Lung (tissue), 12 donors: Measurements from ENCODE around the gene ZNF75A. TPM values are rescaled to one million over a fixed set of nuclear protein-coding genes. Genes with fewer than 3 reads are reported as not detected.

Experiments used
- ATAC-seq: fragments of 200-7000 bp; cut with Tn5 transposase; one replicate; pipeline ENCODE4 v1.9.1; 2020; ENCODE audit warnings: moderate number of reproducible peaks; ENCODE audit not compliant: insufficient read depth, low FRiP score
- DNase-seq, 3 donors: peaks; one replicate each; pipeline ENCODE4 v3.0.0-alpha.2; 2013 to 2017
- H3K27ac ChIP-seq, 2 donors: one replicate each; pipeline ENCODE4 v1.5.1; 2013; ENCODE audit warnings: mild to moderate bottlenecking in 2 of 2, moderate library complexity in 2 of 2, control low read depth in 1 of 2, inconsistent platforms in 1 of 2, low read depth in 1 of 2, low read length in 1 of 2
- H3K27me3 ChIP-seq, 3 donors: one replicate each; pipeline ENCODE4 v1.5.1; 2013; ENCODE audit warnings: low read length in 2 of 3; ENCODE audit not compliant: control insufficient read depth in 3 of 3, insufficient read depth in 3 of 3
- H3K36me3 ChIP-seq, 4 donors: one replicate each; pipeline ENCODE4 v1.5.1; 2013; ENCODE audit warnings: low read length in 4 of 4, mild to moderate bottlenecking in 1 of 4, moderate library complexity in 1 of 4; ENCODE audit not compliant: control insufficient read depth in 4 of 4, insufficient read depth in 4 of 4
- H3K4me1 ChIP-seq, 5 donors: one replicate each; pipeline ENCODE4 v1.5.1; 2013; ENCODE audit warnings: low read length in 5 of 5, mild to moderate bottlenecking in 2 of 5, moderate library complexity in 1 of 5; ENCODE audit not compliant: control insufficient read depth in 5 of 5, insufficient read depth in 5 of 5
- H3K4me3 ChIP-seq: one replicate; pipeline ENCODE4 v1.5.1; 2013; ENCODE audit warnings: mild to moderate bottlenecking, control low read depth, moderate library complexity
- H3K9ac ChIP-seq, 2 donors: one replicate each; pipeline ENCODE4 v1.5.1; 2013; ENCODE audit warnings: low read length in 2 of 2, control low read depth in 1 of 2; ENCODE audit not compliant: insufficient read depth in 1 of 2
- H3K9me3 ChIP-seq, 4 donors: one replicate each; pipeline ENCODE4 v1.5.1; 2013; ENCODE audit warnings: low read length in 3 of 4, mild to moderate bottlenecking in 1 of 4, moderate library complexity in 1 of 4; ENCODE audit not compliant: control insufficient read depth in 4 of 4, insufficient read depth in 3 of 4
- CTCF ChIP-seq: IDR thresholded peaks from 2 replicates; pipeline ENCODE4 v1.5.1; 2012; ENCODE audit warnings: mild to moderate bottlenecking; ENCODE audit errors: control extremely low read depth, extremely low read depth
- WGBS, 2 donors: extraction: QIAGEN DNeasy Blood & Tissue Kit; methylation state at CpG; one replicate each; pipeline ENCODE4 v1.1.7; 2013; 5-methylcytosine and 5-hydroxymethylcytosine counted together
- polyA plus RNA-seq, 2 donors: library from polyadenylated mRNA; stranded (reverse); fragments of 200-250 nt; gene quantifications; one replicate each; pipeline ENCODE4 v1.2.1, GENCODE V29; 2013
- total RNA-seq, 2 donors: library from RNA; depleted of rRNA in 1 of 2; stranded (reverse); fragments of >200 nt in 1 of 2; gene quantifications; one replicate each; pipeline ENCODE4 v1.2.1, GENCODE V29; 2014 to 2021
- donor health status: control.
- donor health status: control.
- donor health status: Bipolar disorder and iron deficiency.
- donor health status: healthy.
- donor health status: DM: yes; HTN: yes; CAD: no.

Gene ZNF75A
- total and polyA plus RNA-seq, 4 donors, result 11.3 to 35.1 (median 21.4) TPM

- H3K36me3 ChIP-seq, result peaks cover 15 to 40% (median 30%) of the 10 kb centered on the region in 4 donors
- ATAC-seq (no peak), DNase-seq (no peak)
- no peak overlapping the region for H3K4me3 ChIP-seq
- no peak overlapping the region for H3K27ac ChIP-seq
- WGBS, 2 donors, result 75 to 78% methylated on average over 13 of the region's 13 CpGs
- peaks cover 0 to 58% (median 35%) of the 10 kb centered on the region in 4 donors for H3K9me3 ChIP-seq
- H3K9ac ChIP-seq, result no peak overlapping the region
- no peaks in the 10 kb centered on the region for H3K27me3 ChIP-seq
- TF ChIP-seq CTCF, result no peak
- H3K4me1 ChIP-seq, result no peaks in the 10 kb centered on the region
Measured at GRCh38 chr16:3295783-3296182, 9.5 kb upstream of the ZNF75A start.

GRCh38 chr16:3304370-3304769 lies 927 bp upstream of the ZNF75A start:
- ATAC-seq (no peak), DNase-seq (no peak)
- WGBS, 2 donors, result 69 to 75% methylated on average over 4 of the region's 4 CpGs
- Histone ChIP-seq H3K9ac (no peak overlapping the region), H3K9me3 (peaks cover 2 to 59% (median 33%) of the 10 kb centered on the region in 4 donors), H3K27me3 (no peaks in the 10 kb centered on the region), H3K36me3 (peaks cover 11 to 48% (median 35%) of the 10 kb centered on the region in 4 donors), H3K27ac (peak overlapping the region in 1 of 2 donors; percentile 92), H3K4me3 (no peak overlapping the region), H3K4me1 (peaks cover 0 to 9% (median 0%) of the 10 kb centered on the region in 5 donors)
- TF ChIP-seq CTCF, result no peak

GRCh38 chr16:3306078-3306477 lies 781 bp downstream of the ZNF75A start:
- peaks cover 2 to 52% (median 33%) of the 10 kb centered on the region in 4 donors for H3K9me3 ChIP-seq
- peaks cover 8 to 37% (median 27%) of the 10 kb centered on the region in 4 donors for H3K36me3 ChIP-seq
- TF ChIP-seq CTCF, result no peak
- peak overlapping the region; percentile 77 for H3K4me3 ChIP-seq
- no peaks in the 10 kb centered on the region for H3K27me3 ChIP-seq
- no peak for DNase-seq
- 59 to 63% methylated on average over 11 of the region's 11 CpGs for WGBS, 2 donors
- H3K4me1 ChIP-seq, result peaks cover 0 to 9% (median 0%) of the 10 kb centered on the region in 5 donors
- peak overlapping the region in 1 of 2 donors; percentile 41 for H3K9ac ChIP-seq
- peak overlapping the region; percentile 92 to 97 for H3K27ac ChIP-seq
- ATAC-seq, result no peak

GRCh38 chr16:3311496-3311895 lies 6.2 kb downstream of the ZNF75A start:
- no peak overlapping the region for H3K4me3 ChIP-seq
- 98% methylated on average over 4 of the region's 4 CpGs for WGBS, 2 donors
- no peak for ATAC-seq
- H3K9me3 ChIP-seq, result peaks cover 15 to 71% (median 49%) of the 10 kb centered on the region in 4 donors
- DNase-seq, result no peak
- H3K27me3 ChIP-seq, result no peaks in the 10 kb centered on the region
- no peaks in the 10 kb centered on the region for H3K4me1 ChIP-seq
- H3K27ac ChIP-seq, result no peak overlapping the region
- H3K9ac ChIP-seq, result no peak overlapping the region
- no peak for TF ChIP-seq CTCF
- peaks cover 18 to 68% (median 43%) of the 10 kb centered on the region in 4 donors for H3K36me3 ChIP-seq
